BE2C (cell line): ENCODE data around the gene BICD1.
A peak's percentile ranks its signal among the peaks of the same experiment; 100 is the strongest.
"Not testable (repeated sequence)": the region's sequence is repeated elsewhere in the genome, so short reads cannot be mapped to it uniquely, and the experiment has no call there.

Experiments
- DNase-seq: peaks from one replicate; pipeline ENCODE4 v3.0.0-alpha.2; 2020
- H3K27me3 ChIP-seq: fragments of 250-450 bp; sonication (Bioruptor Pico); 2 replicates; pipeline ENCODE4 v1.5.1; 2020; ENCODE audit warnings: mild to moderate bottlenecking
- H3K36me3 ChIP-seq: fragments of 250-450 bp; sonication (Bioruptor Pico); 2 replicates; pipeline ENCODE4 v1.5.1; 2020; ENCODE audit warnings: mild to moderate bottlenecking
- H3K4me1 ChIP-seq: fragments of 250-450 bp; sonication (Bioruptor Pico); 2 replicates; pipeline ENCODE4 v1.5.1; 2020
- H3K4me3 ChIP-seq: 2 replicates; pipeline ENCODE4 v1.5.1; 2011; ENCODE audit warnings: low read depth, low read length
- H3K9me3 ChIP-seq: fragments of 250-450 bp; sonication (Bioruptor Pico); 2 replicates; pipeline ENCODE4 v1.5.1; 2020
- CTCF ChIP-seq: IDR thresholded peaks from 2 replicates; pipeline ENCODE4 v1.5.1; 2012; ENCODE audit warnings: mild to moderate bottlenecking, low read depth, low read length

The BICD1 gene

GRCh38 chr12:32266756-32267155, 160.1 kb downstream of the BICD1 start:
- DNase-seq: no peak
- no peak for TF ChIP-seq CTCF
- Histone ChIP-seq H3K36me3 (peaks cover 4% of the 10 kb centered on the region; the same call in 1 of the 2 replicates), H3K4me1 (peaks cover 10% of the 10 kb centered on the region), H3K9me3 (no peaks in the 10 kb centered on the region), H3K27me3 (no peaks in the 10 kb centered on the region), H3K4me3 (no peak overlapping the region)

DNA sequence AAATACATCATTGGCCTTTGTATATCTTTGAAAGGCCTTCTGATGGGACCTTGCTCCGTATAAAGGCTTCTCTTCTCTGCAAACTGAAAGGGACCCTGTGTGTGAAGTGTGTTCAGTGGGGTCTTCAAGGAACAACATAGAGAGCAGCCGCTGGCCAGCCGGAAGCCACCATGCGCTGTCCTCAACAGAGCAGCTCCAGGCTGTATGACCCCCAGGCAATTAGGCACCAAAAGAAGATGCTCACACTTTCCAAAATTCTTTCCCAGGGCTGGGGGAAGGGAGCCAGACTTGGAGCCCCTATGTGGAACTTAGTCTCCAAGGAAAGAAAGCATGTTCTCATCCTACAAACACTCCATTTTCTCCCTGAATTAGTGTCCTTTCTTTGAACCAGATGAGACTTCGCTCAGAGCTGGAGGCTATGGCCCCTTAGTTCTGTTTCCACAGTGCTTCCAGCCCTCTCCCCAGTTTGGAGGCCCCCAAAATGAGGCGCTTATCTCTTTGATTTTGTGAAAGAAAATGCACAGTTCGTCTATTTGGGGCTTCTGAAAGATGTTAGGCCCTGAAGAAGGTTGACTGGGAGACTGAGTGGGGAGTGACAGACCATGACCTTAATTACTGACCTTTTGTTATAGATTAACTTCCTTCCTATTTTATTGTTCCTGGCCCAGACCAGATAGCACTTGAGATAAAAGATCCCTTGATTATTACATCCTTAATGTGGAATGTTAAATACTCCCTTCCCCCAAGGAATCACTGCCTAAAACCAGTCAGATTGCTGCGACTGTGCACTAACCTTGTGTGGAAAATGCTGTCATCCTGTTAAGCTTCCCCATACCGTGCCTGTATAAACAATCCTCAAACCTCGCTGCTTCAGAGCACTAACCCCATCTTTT, 164.4 kb downstream of the BICD1 start:
- no peak overlapping the region for H3K4me3 ChIP-seq
- H3K36me3 ChIP-seq: peaks cover 4% of the 10 kb centered on the region; the same call in 1 of the 2 replicates
- no peaks in the 10 kb centered on the region for H3K9me3 ChIP-seq
- no peaks in the 10 kb centered on the region for H3K27me3 ChIP-seq
- peaks cover 27% of the 10 kb centered on the region for H3K4me1 ChIP-seq
- no peak for DNase-seq
- no peak for TF ChIP-seq CTCF

- Histone ChIP-seq H3K9me3 (no peaks in the 10 kb centered on the region), H3K36me3 (peaks cover 4% of the 10 kb centered on the region; the same call in 1 of the 2 replicates), H3K4me1 (peaks cover 27% of the 10 kb centered on the region), H3K27me3 (no peaks in the 10 kb centered on the region), H3K4me3 (no peak overlapping the region)
- no peak for DNase-seq
- no peak for TF ChIP-seq CTCF
Observed at GRCh38 chr12:32272465-32272864, 165.8 kb downstream of the BICD1 start.

DNA sequence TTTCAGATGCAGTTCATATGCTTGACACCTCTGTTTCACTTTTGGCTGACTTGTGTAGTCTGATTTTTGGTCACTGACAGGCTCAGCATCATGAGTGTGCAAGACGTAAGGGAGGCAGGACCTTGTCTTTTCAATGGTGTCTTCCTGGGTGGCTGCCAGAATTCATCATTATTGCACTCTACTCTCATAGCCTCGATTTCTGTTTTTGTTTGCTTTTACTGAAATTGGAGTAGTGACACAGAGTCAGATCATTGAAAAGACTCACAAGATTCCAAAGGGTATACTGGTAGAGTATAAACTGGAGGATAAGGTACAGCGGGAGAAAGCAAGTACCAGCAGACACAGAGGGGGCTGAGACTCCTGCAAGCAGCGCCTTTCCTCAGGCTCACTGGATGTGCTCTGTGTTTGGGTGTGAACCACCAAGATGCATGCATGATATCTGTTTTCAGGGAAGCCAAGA, 166.4 kb downstream of the BICD1 start:
- H3K4me1 ChIP-seq: peaks cover 27% of the 10 kb centered on the region
- DNase-seq: no peak
- TF ChIP-seq CTCF: no peak
- peaks cover 4% of the 10 kb centered on the region; the same call in 1 of the 2 replicates for H3K36me3 ChIP-seq
- no peaks in the 10 kb centered on the region for H3K9me3 ChIP-seq
- H3K4me3 ChIP-seq: no peak overlapping the region
- no peaks in the 10 kb centered on the region for H3K27me3 ChIP-seq

DNA sequence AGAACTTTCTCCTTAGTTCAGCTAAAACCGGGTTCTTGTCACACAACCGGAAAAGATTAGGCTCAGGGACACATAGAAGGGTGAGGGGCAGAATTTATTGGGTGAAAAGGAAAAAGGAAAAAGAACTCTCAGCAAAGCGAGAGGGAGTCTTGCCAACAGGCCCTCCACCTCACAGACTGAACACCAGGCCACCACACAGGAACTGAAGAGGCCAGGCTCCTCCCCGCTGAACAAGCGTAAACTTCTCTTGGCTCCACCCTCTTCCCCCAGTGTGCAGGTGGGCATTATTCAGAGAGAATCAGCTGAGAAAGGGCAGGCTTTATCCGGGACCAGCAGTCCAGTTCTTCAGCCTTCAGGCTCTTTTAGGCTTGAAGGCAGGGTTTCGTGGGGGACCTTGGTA, 167.1 kb downstream of the BICD1 start:
- peak; percentile 39 for DNase-seq
- Histone ChIP-seq H3K4me3 (no peak overlapping the region), H3K36me3 (no peaks in the 10 kb centered on the region), H3K27me3 (no peaks in the 10 kb centered on the region), H3K4me1 (peaks cover 27% of the 10 kb centered on the region), H3K9me3 (no peaks in the 10 kb centered on the region)
- no peak for TF ChIP-seq CTCF

DNA sequence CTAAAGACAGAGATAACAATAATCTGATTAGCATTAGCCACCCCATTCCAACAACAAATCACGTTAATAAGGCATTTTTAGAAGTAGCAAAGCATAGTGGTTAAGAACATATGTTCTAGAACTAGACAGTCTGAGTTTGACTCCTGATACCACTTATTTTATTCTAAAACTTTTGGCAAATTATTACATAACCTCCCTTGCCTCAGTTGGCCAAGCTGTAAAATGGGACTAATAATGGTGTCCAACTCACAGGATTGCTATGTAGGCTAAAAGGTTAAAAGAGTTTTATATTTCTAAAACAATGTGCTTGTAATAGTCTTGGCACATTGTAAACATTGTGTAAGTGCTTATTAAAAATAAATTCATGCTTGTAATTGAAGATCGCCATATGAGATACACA, 168.0 kb downstream of the BICD1 start:
- no peak for DNase-seq
- no peak for TF ChIP-seq CTCF
- Histone ChIP-seq H3K36me3 (no peaks in the 10 kb centered on the region), H3K4me3 (no peak overlapping the region), H3K27me3 (no peaks in the 10 kb centered on the region), H3K4me1 (peaks cover 27% of the 10 kb centered on the region), H3K9me3 (no peaks in the 10 kb centered on the region)

DNA sequence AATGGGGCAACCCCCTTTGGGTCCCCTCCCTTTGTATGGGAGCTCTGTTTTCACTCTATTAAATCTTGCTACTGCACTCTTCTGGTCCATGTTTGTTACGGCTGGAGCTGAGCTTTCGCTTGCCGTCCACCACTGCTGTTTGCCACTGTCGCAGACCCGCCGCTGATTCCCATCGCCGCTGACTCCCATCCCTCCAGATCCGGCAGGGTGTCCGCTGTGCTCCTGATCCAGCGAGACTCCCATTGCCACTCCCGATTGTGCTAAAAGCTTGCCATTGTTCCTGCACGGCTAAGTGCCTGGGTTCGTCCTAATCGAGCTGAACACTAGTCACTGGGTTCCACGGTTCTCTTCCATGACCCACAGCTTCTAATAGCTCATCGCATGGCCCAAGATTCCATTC, 168.9 kb downstream of the BICD1 start:
- H3K27me3 ChIP-seq, H3K9me3 ChIP-seq, H3K36me3 ChIP-seq, H3K4me3 ChIP-seq, DNase-seq: not testable (repeated sequence)
- H3K4me1 ChIP-seq: peaks cover 27% of the 10 kb centered on the region
